ENCODE data around the gene SMG6. TPM values are rescaled to one million over a fixed set of nuclear protein-coding genes. Genes with fewer than 3 reads are reported as not detected.
"Not testable (repeated sequence)": the region's sequence is repeated elsewhere in the genome, so short reads cannot be mapped to it uniquely, and the experiment has no call there.

The SMG6 gene
- total RNA-seq, 2 donors from 2014 or later = 12.5 to 22.1 TPM

DNA sequence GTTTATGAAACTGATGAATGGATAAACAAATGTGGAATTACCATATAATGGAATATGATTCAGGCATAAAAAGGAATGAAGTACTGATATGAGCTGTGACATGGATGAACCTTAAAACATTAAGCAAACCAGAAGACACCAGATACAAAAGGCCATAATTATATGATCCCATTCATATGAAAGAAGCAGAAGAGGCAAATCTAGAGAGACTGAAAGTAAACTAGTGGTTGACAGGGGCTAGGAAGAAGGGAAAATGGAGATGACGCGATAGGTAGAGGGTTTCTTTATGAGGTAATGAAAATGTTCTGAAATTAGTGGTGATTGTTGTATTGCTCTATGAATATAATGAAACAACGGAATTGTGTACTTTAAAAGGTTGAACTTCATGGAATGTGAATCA lies 160.3 kb downstream of the SMG6 start:
- Histone ChIP-seq H3K27me3 (no peaks in the 10 kb centered on the region), H3K4me1 (peaks cover 3% of the 10 kb centered on the region), H3K36me3 (replicated peaks in 1 of 2; ENCODE audit: insufficient read depth in 1 of 2, low read depth in 2 of 2) (no peaks in the 10 kb centered on the region), H3K9me3 (no peaks in the 10 kb centered on the region), H3K27ac (no peak overlapping the region), H3K4me3 (no peak overlapping the region)
- 84 to 99% methylated on average over 3 of the region's 3 CpGs for WGBS, 2 donors
- DNase-seq (no peak), ATAC-seq (no peak)
- TF ChIP-seq CTCF (IDR thresholded peaks at IDR 0.05) (no peak), POLR2A (IDR thresholded peaks at IDR 0.05) (no peak)
- intact Hi-C loops (cut with DNase I) = no loop called here

DNA sequence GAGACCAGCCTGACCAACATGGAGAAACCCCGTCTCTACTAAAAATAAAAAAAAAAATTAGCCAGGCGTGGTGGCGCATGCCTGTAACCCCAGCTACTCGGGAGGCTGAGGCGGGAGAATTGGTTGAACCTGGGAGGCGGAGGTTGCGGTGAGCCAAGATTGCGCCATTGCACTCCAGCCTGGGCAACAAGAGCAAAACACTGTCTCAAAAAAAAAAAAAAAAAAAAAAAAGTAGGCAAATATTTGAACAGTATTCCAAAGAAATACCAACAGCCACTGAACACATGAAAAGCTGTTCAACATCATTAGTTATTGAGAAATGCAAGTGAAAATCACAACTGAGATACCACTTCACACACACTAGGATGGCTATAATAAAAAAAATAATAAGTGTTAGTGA lies 160.9 kb downstream of the SMG6 start:
- H3K4me1 ChIP-seq; H3K9me3 ChIP-seq; H3K36me3 ChIP-seq (replicated peaks in 1 of 2; ENCODE audit: insufficient read depth in 1 of 2, low read depth in 2 of 2); H3K27me3 ChIP-seq; H3K27ac ChIP-seq; H3K4me3 ChIP-seq; intact Hi-C loops (cut with DNase I); ATAC-seq: not testable (repeated sequence)
- WGBS, 2 donors = 94% methylated on average over 8 of the region's 8 CpGs
- DNase-seq = peak in 1 of 4 donors; percentile 19

- no peak for TF ChIP-seq POLR2A (IDR thresholded peaks at IDR 0.05)
- no peak for TF ChIP-seq CTCF (IDR thresholded peaks at IDR 0.05)
- intact Hi-C loops (cut with DNase I) = no loop called here
- ATAC-seq = no peak
Measured at GRCh38 chr17:2140683-2141082, 162.9 kb downstream of the SMG6 start.

GRCh38 chr17:2138761-2139160 lies 164.8 kb downstream of the SMG6 start:
- H3K27me3 ChIP-seq = no peaks in the 10 kb centered on the region
- TF ChIP-seq POLR2A (IDR thresholded peaks at IDR 0.05) = no peak
- TF ChIP-seq CTCF (IDR thresholded peaks at IDR 0.05) = no peak
- H3K27ac ChIP-seq = peak overlapping the region in 1 of 4 donors; percentile 20
- no peaks in the 10 kb centered on the region for H3K9me3 ChIP-seq
- intact Hi-C loops (cut with DNase I) = no loop called here
- no peaks in the 10 kb centered on the region for H3K36me3 ChIP-seq (replicated peaks in 1 of 2; ENCODE audit: insufficient read depth in 1 of 2, low read depth in 2 of 2)
- no peak overlapping the region for H3K4me3 ChIP-seq
- H3K4me1 ChIP-seq = peaks cover 5% of the 10 kb centered on the region
- 24 to 47% methylated on average over 2 of the region's 2 CpGs for WGBS, 2 donors
- no peak for ATAC-seq
- peak in 2 of 4 donors; percentile 12 to 20 for DNase-seq

More at GRCh38 chr17:2140683-2141082, 162.9 kb downstream of the SMG6 start:
- no peak for DNase-seq
- H3K4me1 ChIP-seq = peaks cover 5% of the 10 kb centered on the region
- no peaks in the 10 kb centered on the region for H3K36me3 ChIP-seq (replicated peaks in 1 of 2; ENCODE audit: insufficient read depth in 1 of 2, low read depth in 2 of 2)
- H3K27me3 ChIP-seq = no peaks in the 10 kb centered on the region
- H3K9me3 ChIP-seq = no peaks in the 10 kb centered on the region
- H3K27ac ChIP-seq = no peak overlapping the region
- H3K4me3 ChIP-seq = no peak overlapping the region

GRCh38 chr17:2138318-2138717 lies 165.3 kb downstream of the SMG6 start:
- Histone ChIP-seq H3K9me3 (no peaks in the 10 kb centered on the region), H3K36me3 (replicated peaks in 1 of 2; ENCODE audit: insufficient read depth in 1 of 2, low read depth in 2 of 2) (no peaks in the 10 kb centered on the region), H3K27ac (peak overlapping the region in 1 of 4 donors; percentile 20), H3K27me3 (no peaks in the 10 kb centered on the region), H3K4me3 (no peak overlapping the region), H3K4me1 (peaks cover 5% of the 10 kb centered on the region)
- no peak for TF ChIP-seq POLR2A (IDR thresholded peaks at IDR 0.05)
- TF ChIP-seq CTCF (IDR thresholded peaks at IDR 0.05) = no peak
- DNase-seq (peak in 1 of 4 donors; percentile 20), ATAC-seq (no peak)
- intact Hi-C loops (cut with DNase I) = no loop called here
- 50 to 64% methylated on average over 1 of the region's 1 CpG for WGBS, 2 donors
